Measurements from ENCODE around the gene NPM1. TPM values are rescaled to one million over a fixed set of nuclear protein-coding genes. Genes with fewer than 3 reads are reported as not detected.

NPM1 gene
- total and polyA plus RNA-seq, 4 donors, result 133 to 959 (median 363) TPM

DNA sequence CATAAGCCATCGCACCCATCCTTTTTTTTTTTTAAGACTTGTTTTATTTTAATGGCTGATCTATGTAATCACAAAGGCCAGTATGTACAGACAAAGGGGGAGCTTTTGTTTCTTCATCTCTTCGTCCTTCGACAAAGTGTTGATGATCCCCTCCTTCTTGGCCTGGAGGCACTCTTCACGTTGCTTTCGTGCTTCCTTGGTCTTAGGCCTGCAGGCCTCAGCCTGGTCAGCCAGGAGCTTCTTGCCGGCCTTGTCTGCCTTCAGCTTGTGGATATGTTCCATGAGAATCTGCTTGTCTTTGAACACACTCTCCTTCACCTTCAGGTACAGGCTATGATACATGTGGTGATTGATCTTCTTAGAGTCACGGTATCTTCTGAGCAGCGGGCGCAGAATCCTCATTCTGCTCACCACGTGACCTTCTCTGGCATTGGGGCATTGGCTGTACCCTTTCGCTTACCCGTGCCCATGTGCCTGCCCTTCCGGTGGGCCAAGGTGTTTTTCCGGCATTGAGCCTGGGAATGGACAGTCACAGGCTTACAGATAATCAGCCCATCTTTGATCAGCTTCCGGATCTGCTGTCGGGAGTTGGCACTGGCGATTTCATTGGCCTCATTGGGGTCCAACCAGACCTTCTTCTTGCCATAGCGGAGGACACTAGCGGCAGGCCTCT, 42.6 kb upstream of the NPM1 start:
- H3K27me3 ChIP-seq (ENCODE audit: control insufficient read depth in 4 of 4, insufficient read depth in 4 of 4, low read length in 3 of 4), result peaks cover 0 to 2% (median 0%) of the 10 kb centered on the region in 4 donors
- H3K4me1 ChIP-seq (ENCODE audit: control insufficient read depth in 4 of 4, insufficient read depth in 4 of 4, low read length in 3 of 4), result no peaks in the 10 kb centered on the region
- TF ChIP-seq, protein P1, sequence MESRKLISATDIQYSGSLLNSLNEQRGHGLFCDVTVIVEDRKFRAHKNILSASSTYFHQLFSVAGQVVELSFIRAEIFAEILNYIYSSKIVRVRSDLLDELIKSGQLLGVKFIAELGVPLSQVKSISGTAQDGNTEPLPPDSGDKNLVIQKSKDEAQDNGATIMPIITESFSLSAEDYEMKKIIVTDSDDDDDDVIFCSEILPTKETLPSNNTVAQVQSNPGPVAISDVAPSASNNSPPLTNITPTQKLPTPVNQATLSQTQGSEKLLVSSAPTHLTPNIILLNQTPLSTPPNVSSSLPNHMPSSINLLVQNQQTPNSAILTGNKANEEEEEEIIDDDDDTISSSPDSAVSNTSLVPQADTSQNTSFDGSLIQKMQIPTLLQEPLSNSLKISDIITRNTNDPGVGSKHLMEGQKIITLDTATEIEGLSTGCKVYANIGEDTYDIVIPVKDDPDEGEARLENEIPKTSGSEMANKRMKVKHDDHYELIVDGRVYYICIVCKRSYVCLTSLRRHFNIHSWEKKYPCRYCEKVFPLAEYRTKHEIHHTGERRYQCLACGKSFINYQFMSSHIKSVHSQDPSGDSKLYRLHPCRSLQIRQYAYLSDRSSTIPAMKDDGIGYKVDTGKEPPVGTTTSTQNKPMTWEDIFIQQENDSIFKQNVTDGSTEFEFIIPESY (IDR thresholded peaks at IDR 0.05), result no peak
- TF ChIP-seq FOXA1 (IDR thresholded peaks at IDR 0.05) (no peak), EGR1 (IDR thresholded peaks at IDR 0.05; ENCODE audit: low read depth in 2 of 2) (no peak), FOXA2 (IDR thresholded peaks at IDR 0.05) (no peak), GABPA (IDR thresholded peaks at IDR 0.05 in 1 of 2, conservative IDR thresholded peaks at IDR 0.05 in 1 of 2) (no peak), HNF4A (conservative IDR thresholded peaks at IDR 0.05) (no peak), HNF4G (IDR thresholded peaks at IDR 0.05) (no peak), SP1 (IDR thresholded peaks at IDR 0.05) (no peak)
- TF ChIP-seq, protein P2, sequence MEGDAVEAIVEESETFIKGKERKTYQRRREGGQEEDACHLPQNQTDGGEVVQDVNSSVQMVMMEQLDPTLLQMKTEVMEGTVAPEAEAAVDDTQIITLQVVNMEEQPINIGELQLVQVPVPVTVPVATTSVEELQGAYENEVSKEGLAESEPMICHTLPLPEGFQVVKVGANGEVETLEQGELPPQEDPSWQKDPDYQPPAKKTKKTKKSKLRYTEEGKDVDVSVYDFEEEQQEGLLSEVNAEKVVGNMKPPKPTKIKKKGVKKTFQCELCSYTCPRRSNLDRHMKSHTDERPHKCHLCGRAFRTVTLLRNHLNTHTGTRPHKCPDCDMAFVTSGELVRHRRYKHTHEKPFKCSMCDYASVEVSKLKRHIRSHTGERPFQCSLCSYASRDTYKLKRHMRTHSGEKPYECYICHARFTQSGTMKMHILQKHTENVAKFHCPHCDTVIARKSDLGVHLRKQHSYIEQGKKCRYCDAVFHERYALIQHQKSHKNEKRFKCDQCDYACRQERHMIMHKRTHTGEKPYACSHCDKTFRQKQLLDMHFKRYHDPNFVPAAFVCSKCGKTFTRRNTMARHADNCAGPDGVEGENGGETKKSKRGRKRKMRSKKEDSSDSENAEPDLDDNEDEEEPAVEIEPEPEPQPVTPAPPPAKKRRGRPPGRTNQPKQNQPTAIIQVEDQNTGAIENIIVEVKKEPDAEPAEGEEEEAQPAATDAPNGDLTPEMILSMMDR (IDR thresholded peaks at IDR 0.05; ENCODE audit: low read depth, low read length, missing input control), result no peak
- TF ChIP-seq, protein P3, sequence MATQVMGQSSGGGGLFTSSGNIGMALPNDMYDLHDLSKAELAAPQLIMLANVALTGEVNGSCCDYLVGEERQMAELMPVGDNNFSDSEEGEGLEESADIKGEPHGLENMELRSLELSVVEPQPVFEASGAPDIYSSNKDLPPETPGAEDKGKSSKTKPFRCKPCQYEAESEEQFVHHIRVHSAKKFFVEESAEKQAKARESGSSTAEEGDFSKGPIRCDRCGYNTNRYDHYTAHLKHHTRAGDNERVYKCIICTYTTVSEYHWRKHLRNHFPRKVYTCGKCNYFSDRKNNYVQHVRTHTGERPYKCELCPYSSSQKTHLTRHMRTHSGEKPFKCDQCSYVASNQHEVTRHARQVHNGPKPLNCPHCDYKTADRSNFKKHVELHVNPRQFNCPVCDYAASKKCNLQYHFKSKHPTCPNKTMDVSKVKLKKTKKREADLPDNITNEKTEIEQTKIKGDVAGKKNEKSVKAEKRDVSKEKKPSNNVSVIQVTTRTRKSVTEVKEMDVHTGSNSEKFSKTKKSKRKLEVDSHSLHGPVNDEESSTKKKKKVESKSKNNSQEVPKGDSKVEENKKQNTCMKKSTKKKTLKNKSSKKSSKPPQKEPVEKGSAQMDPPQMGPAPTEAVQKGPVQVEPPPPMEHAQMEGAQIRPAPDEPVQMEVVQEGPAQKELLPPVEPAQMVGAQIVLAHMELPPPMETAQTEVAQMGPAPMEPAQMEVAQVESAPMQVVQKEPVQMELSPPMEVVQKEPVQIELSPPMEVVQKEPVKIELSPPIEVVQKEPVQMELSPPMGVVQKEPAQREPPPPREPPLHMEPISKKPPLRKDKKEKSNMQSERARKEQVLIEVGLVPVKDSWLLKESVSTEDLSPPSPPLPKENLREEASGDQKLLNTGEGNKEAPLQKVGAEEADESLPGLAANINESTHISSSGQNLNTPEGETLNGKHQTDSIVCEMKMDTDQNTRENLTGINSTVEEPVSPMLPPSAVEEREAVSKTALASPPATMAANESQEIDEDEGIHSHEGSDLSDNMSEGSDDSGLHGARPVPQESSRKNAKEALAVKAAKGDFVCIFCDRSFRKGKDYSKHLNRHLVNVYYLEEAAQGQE (IDR thresholded peaks at IDR 0.05), result no peak
- TF ChIP-seq, protein P4, sequence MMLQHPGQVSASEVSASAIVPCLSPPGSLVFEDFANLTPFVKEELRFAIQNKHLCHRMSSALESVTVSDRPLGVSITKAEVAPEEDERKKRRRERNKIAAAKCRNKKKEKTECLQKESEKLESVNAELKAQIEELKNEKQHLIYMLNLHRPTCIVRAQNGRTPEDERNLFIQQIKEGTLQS (IDR thresholded peaks at IDR 0.05), result no peak
- H3K36me3 ChIP-seq (ENCODE audit: control insufficient read depth in 4 of 4, insufficient read depth in 3 of 4, low read depth in 1 of 4, low read length in 3 of 4), result no peaks in the 10 kb centered on the region
- no peak overlapping the region for H3K4me3 ChIP-seq (ENCODE audit: low read depth in 1 of 3, low read length in 3 of 3)
- WGBS, result 94% methylated on average over 19 of the region's 19 CpGs
- H3K9ac ChIP-seq (ENCODE audit: low read depth in 1 of 2, low read length in 2 of 2), result no peak overlapping the region
- H3K9me3 ChIP-seq (ENCODE audit: control insufficient read depth in 4 of 4, low read length in 3 of 4), result no peaks in the 10 kb centered on the region
- H3K27ac ChIP-seq (ENCODE audit: low read depth in 1 of 2, low read length in 2 of 2), result no peak overlapping the region
- no peak for DNase-seq (ENCODE audit: low spot score)

DNA sequence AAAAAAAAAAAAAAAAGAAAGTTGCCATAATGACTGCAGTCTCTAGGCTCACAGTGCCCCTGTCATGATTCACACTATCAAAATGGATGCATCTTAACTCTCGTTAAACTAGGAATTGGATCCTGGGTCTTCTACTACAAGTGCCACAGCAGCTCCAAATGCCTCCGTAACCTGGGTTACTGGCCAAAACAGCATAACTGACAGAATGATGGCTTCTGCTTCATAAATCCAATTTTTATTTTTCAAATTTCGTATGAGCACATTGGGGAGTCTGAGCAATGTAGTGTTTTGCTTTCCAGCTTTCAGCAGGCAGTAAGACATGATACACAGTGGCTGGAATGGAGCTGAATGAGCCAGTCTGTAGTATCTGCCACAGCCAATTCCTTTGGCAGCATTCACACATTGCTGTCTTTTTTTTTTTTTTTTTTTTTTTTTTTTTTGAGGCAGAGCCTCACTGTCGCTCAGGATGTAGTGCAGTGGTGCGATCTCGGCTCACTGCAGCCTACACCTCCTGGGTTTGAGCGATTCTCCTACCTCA, 36.0 kb upstream of the NPM1 start:
- H3K4me3 ChIP-seq (ENCODE audit: low read depth in 1 of 3, low read length in 3 of 3), result no peak overlapping the region
- no peak overlapping the region for H3K27ac ChIP-seq (ENCODE audit: low read depth in 1 of 2, low read length in 2 of 2)
- no peak for DNase-seq (ENCODE audit: low spot score)
- WGBS, result 87% methylated on average over 7 of the region's 7 CpGs
- H3K9ac ChIP-seq (ENCODE audit: low read depth in 1 of 2, low read length in 2 of 2), result no peak overlapping the region
- no peaks in the 10 kb centered on the region for H3K9me3 ChIP-seq (ENCODE audit: control insufficient read depth in 4 of 4, low read length in 3 of 4)
- H3K4me1 ChIP-seq (ENCODE audit: control insufficient read depth in 4 of 4, insufficient read depth in 4 of 4, low read length in 3 of 4), result no peaks in the 10 kb centered on the region
- H3K27me3 ChIP-seq (ENCODE audit: control insufficient read depth in 4 of 4, insufficient read depth in 4 of 4, low read length in 3 of 4), result no peaks in the 10 kb centered on the region
- H3K36me3 ChIP-seq (ENCODE audit: control insufficient read depth in 4 of 4, insufficient read depth in 3 of 4, low read depth in 1 of 4, low read length in 3 of 4), result no peaks in the 10 kb centered on the region
- TF ChIP-seq RXRA (IDR thresholded peaks at IDR 0.05) (no peak), YY1 (IDR thresholded peaks at IDR 0.05) (no peak), HNF4G (IDR thresholded peaks at IDR 0.05) (no peak), HNF4A (conservative IDR thresholded peaks at IDR 0.05) (no peak), FOXA2 (IDR thresholded peaks at IDR 0.05) (no peak), NR2F2 (IDR thresholded peaks at IDR 0.05) (no peak), JUND (IDR thresholded peaks at IDR 0.05) (no peak), GABPA (IDR thresholded peaks at IDR 0.05 in 1 of 2, conservative IDR thresholded peaks at IDR 0.05 in 1 of 2) (no peak), FOXA1 (IDR thresholded peaks at IDR 0.05) (no peak), TAF1 (conservative IDR thresholded peaks at IDR 0.05) (no peak)
- TF ChIP-seq, protein P5, sequence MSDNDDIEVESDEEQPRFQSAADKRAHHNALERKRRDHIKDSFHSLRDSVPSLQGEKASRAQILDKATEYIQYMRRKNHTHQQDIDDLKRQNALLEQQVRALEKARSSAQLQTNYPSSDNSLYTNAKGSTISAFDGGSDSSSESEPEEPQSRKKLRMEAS (IDR thresholded peaks at IDR 0.05), result no peak
- TF ChIP-seq, protein P4 (IDR thresholded peaks at IDR 0.05), result no peak
- TF ChIP-seq, protein P2 (IDR thresholded peaks at IDR 0.05; ENCODE audit: low read depth, low read length, missing input control), result no peak

Measured in liver (tissue), 9 donors.